Measurements from ENCODE around the gene THAP11. TPM values are rescaled to one million over a fixed set of nuclear protein-coding genes. Genes with fewer than 3 reads are reported as not detected.

THAP11 gene
- total and polyA plus RNA-seq, 2 of the 13 experiments (the other 11 are each of a cell fraction or from before 2014, with no cell fraction given), result 44.2 to 53.4 TPM

GRCh38 chr16:67865318-67865717 is 23.2 kb downstream of the THAP11 start (continued):
- no peak for TF ChIP-seq ZNF570 (CRISPR knock-in tag; IDR thresholded peaks at IDR 0.05; ENCODE audit: borderline replicate concordance)
- TF ChIP-seq ARHGAP35 (CRISPR knock-in tag; IDR thresholded peaks at IDR 0.05; ENCODE audit: borderline replicate concordance), result no peak
- TF ChIP-seq NFATC3 (CRISPR knock-in tag; IDR thresholded peaks at IDR 0.05), result no peak
- TF ChIP-seq ZBTB3 (CRISPR knock-in tag; IDR thresholded peaks at IDR 0.05; ENCODE audit: borderline replicate concordance, low read depth), result no peak
- peak; percentile 87 for TF ChIP-seq MAX (IDR thresholded peaks at IDR 0.05)
- TF ChIP-seq ZSCAN12 (CRISPR knock-in tag; IDR thresholded peaks at IDR 0.05), result no peak
- no peak for TF ChIP-seq HES4 (CRISPR knock-in tag; IDR thresholded peaks at IDR 0.05; ENCODE audit: borderline replicate concordance)
- TF ChIP-seq CEBPB (IDR thresholded peaks at IDR 0.05; ENCODE audit: borderline replicate concordance, low read depth, low read length), result no peak
- no peak for TF ChIP-seq ZFP1 (CRISPR knock-in tag; IDR thresholded peaks at IDR 0.05)
- no peak for TF ChIP-seq ZNF510 (CRISPR knock-in tag; IDR thresholded peaks at IDR 0.05; ENCODE audit: low read depth)
- no peak for TF ChIP-seq ZNF24 (IDR thresholded peaks at IDR 0.05)
- TF ChIP-seq, protein P1, sequence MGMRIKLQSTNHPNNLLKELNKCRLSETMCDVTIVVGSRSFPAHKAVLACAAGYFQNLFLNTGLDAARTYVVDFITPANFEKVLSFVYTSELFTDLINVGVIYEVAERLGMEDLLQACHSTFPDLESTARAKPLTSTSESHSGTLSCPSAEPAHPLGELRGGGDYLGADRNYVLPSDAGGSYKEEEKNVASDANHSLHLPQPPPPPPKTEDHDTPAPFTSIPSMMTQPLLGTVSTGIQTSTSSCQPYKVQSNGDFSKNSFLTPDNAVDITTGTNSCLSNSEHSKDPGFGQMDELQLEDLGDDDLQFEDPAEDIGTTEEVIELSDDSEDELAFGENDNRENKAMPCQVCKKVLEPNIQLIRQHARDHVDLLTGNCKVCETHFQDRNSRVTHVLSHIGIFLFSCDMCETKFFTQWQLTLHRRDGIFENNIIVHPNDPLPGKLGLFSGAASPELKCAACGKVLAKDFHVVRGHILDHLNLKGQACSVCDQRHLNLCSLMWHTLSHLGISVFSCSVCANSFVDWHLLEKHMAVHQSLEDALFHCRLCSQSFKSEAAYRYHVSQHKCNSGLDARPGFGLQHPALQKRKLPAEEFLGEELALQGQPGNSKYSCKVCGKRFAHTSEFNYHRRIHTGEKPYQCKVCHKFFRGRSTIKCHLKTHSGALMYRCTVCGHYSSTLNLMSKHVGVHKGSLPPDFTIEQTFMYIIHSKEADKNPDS (CRISPR knock-in tag; IDR thresholded peaks at IDR 0.05), result no peak
- no peak for TF ChIP-seq NCOA1 (CRISPR knock-in tag; IDR thresholded peaks at IDR 0.05)
- TF ChIP-seq NKX3-1 (CRISPR knock-in tag; IDR thresholded peaks at IDR 0.05), result no peak
- TF ChIP-seq ZNF441 (CRISPR knock-in tag; IDR thresholded peaks at IDR 0.05; ENCODE audit: borderline replicate concordance), result no peak
- no peak for TF ChIP-seq CCAR2 (optimal IDR thresholded peaks at IDR 0.05; ENCODE audit: low read depth, low read length)
- TF ChIP-seq ZNF17 (CRISPR knock-in tag; IDR thresholded peaks at IDR 0.05), result no peak
- TF ChIP-seq XBP1 (CRISPR knock-in tag; IDR thresholded peaks at IDR 0.05), result no peak
- TF ChIP-seq MED8 (CRISPR knock-in tag; IDR thresholded peaks at IDR 0.05; ENCODE audit: insufficient replicate concordance), result no peak
- TF ChIP-seq E2F5 (CRISPR knock-in tag; conservative IDR thresholded peaks at IDR 0.05), result no peak
- TF ChIP-seq ZNF644 (CRISPR knock-in tag; IDR thresholded peaks at IDR 0.05; ENCODE audit: low read depth), result peak; percentile 92
- TF ChIP-seq ZNF639 (CRISPR knock-in tag; conservative IDR thresholded peaks at IDR 0.05), result no peak
- TF ChIP-seq, protein P2, sequence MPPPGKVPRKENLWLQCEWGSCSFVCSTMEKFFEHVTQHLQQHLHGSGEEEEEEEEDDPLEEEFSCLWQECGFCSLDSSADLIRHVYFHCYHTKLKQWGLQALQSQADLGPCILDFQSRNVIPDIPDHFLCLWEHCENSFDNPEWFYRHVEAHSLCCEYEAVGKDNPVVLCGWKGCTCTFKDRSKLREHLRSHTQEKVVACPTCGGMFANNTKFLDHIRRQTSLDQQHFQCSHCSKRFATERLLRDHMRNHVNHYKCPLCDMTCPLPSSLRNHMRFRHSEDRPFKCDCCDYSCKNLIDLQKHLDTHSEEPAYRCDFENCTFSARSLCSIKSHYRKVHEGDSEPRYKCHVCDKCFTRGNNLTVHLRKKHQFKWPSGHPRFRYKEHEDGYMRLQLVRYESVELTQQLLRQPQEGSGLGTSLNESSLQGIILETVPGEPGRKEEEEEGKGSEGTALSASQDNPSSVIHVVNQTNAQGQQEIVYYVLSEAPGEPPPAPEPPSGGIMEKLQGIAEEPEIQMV (CRISPR knock-in tag; IDR thresholded peaks at IDR 0.05; ENCODE audit: low read depth), result no peak
- no peak for TF ChIP-seq NAIF1 (CRISPR knock-in tag; IDR thresholded peaks at IDR 0.05; ENCODE audit: borderline replicate concordance)
- TF ChIP-seq ZNF672 (CRISPR knock-in tag; IDR thresholded peaks at IDR 0.05), result no peak
- peak; percentile 25; the same call in 1 of the 2 replicates for TF ChIP-seq PHF20 (CRISPR knock-in tag; IDR thresholded peaks at IDR 0.05)
- no peak for TF ChIP-seq CHCHD3 (CRISPR knock-in tag; IDR thresholded peaks at IDR 0.05)
- no peak for TF ChIP-seq BRD4 (CRISPR knock-in tag; IDR thresholded peaks at IDR 0.05)
- TF ChIP-seq NFE2L2 (IDR thresholded peaks at IDR 0.05; ENCODE audit: low read length), result no peak

Data from HepG2 (cell line).